PC-3 (cell line): Measurements from ENCODE around the gene AHCYL2. TPM values are rescaled to one million over a fixed set of nuclear protein-coding genes. Genes with fewer than 3 reads are reported as not detected.
"Not testable (repeated sequence)": the region's sequence is repeated elsewhere in the genome, so short reads cannot be mapped to it uniquely, and the experiment has no call there.

Experiments used
- ATAC-seq: fragments of 200-7000 bp; cut with Tn5 transposase; 2 replicates; pipeline ENCODE4 v1.9.1; 2020; ENCODE audit warnings: mild to moderate bottlenecking, moderate library complexity
- BruUV-seq: library from RNA; stranded (reverse); fragments of 400-500 nt; replicated peaks from 2 replicates; lab custom pipeline; 2021; lab: Mats Ljungman, UMichigan
- CTCF ChIA-PET: fragments of 300-600 bp; sonication (Branson Sonifier 250); formaldehyde crosslinking; loops from one replicate; lab custom pipeline; 2022; ENCODE audit warnings: antibody characterized with exemption; lab: Charles Lee
- POLR2A ChIA-PET: fragments of 300-600 bp; sonication (Branson Sonifier 250); formaldehyde crosslinking; loops from one replicate; lab custom pipeline; 2022; ENCODE audit warnings: antibody characterized with exemption; ENCODE audit not compliant: unreplicated experiment; lab: Charles Lee
- DNase-seq: peaks from one replicate; pipeline ENCODE4 v3.0.0-alpha.2; 2015
- H2AFZ ChIP-seq: fragments of 300-600 bp; sonication (generic); 2 replicates; pipeline ENCODE4 v1.6.0; 2016; ENCODE audit warnings: antibody characterized with exemption, low read length
- H3F3A ChIP-seq: fragments of 300-600 bp; sonication (generic); one replicate; pipeline ENCODE4 v1.6.0; 2017; ENCODE audit warnings: antibody characterized with exemption, low read length, control low read depth, mild to moderate bottlenecking; ENCODE audit not compliant: unreplicated experiment
- H3K27ac ChIP-seq: fragments of 300-600 bp; sonication (generic); 2 replicates; pipeline ENCODE4 v1.5.1; 2016; ENCODE audit warnings: mild to moderate bottlenecking, low read length
- H3K27me3 ChIP-seq: fragments of 300-600 bp; sonication (generic); 2 replicates; pipeline ENCODE4 v1.6.1; 2016; ENCODE audit warnings: low read length, mixed read lengths
- H3K36me3 ChIP-seq: fragments of 300-600 bp; sonication (generic); 2 replicates; pipeline ENCODE4 v1.6.1; 2016; ENCODE audit warnings: low read depth, mixed run types, low read length, mixed read lengths
- H3K4me1 ChIP-seq: fragments of 300-600 bp; sonication (generic); 2 replicates; pipeline ENCODE4 v1.5.1; 2016; ENCODE audit warnings: low read length; ENCODE audit not compliant: insufficient read depth
- H3K4me2 ChIP-seq: fragments of 300-600 bp; sonication (generic); 2 replicates; pipeline ENCODE4 v1.6.0; 2016; ENCODE audit warnings: low read length
- H3K4me3 ChIP-seq: fragments of 300-600 bp; sonication (generic); 2 replicates; pipeline ENCODE4 v1.5.1; 2016; ENCODE audit warnings: mild to moderate bottlenecking, low read length, mixed read lengths
- H3K79me2 ChIP-seq: fragments of 300-600 bp; sonication (generic); 2 replicates; pipeline ENCODE4 v1.6.1; 2017; ENCODE audit warnings: low read length, mixed read lengths
- H3K9ac ChIP-seq: fragments of 300-600 bp; sonication (generic); 2 replicates; pipeline ENCODE4 v1.6.0; 2016; ENCODE audit warnings: mild to moderate bottlenecking, low read length
- H3K9me2 ChIP-seq: fragments of 300-600 bp; sonication (generic); replicated peaks from 2 replicates; pipeline ENCODE4 v1.6.1; 2016; ENCODE audit warnings: mixed run types, low read length, mixed read lengths
- H3K9me3 ChIP-seq: fragments of 300-600 bp; sonication (generic); 2 replicates; pipeline ENCODE4 v1.6.1; 2016; ENCODE audit warnings: low read length, mixed read lengths
- H4K20me1 ChIP-seq: fragments of 300-600 bp; sonication (generic); 2 replicates; pipeline ENCODE4 v1.6.1; 2016; ENCODE audit warnings: low read length, mixed read lengths
- CTCF ChIP-seq: fragments of 300-600 bp; sonication (generic); conservative IDR thresholded peaks from 2 replicates; pipeline ENCODE4 v1.5.1; 2017; ENCODE audit warnings: antibody characterized with exemption, low read depth, mild to moderate bottlenecking, low read length
- EZH2 ChIP-seq: fragments of 300-600 bp; sonication (generic); IDR thresholded peaks from one replicate; pipeline ENCODE4 v1.6.1; 2017; ENCODE audit warnings: antibody characterized with exemption, mild to moderate bottlenecking, low read length; ENCODE audit not compliant: unreplicated experiment
- EZH2phosphoT487 ChIP-seq: fragments of 300-600 bp; sonication (generic); IDR thresholded peaks from 2 replicates; pipeline ENCODE4 v1.6.1; 2018; ENCODE audit warnings: mild to moderate bottlenecking, antibody characterized with exemption, low read length, borderline replicate concordance
- intact Hi-C: fragments of 100-400 bp; cut with micrococcal nuclease; formaldehyde crosslinking; loops from 2 replicates; pipeline ENCODE4 v1.9.0; 2023
- total RNA-seq: library from RNA; depleted of rRNA; stranded (reverse); fragments of >200 nt; gene quantifications from 2 replicates; pipeline ENCODE4 v1.2.3, GENCODE V29; 2014

Gene AHCYL2
- total RNA-seq, 1 experiment from 2014 or later, result 9.2 TPM

- no peaks in the 10 kb centered on the region for H3K36me3 ChIP-seq
- H2AFZ ChIP-seq, result no peak overlapping the region
- no peak overlapping the region for H3K9ac ChIP-seq
- H3K27ac ChIP-seq, result no peak overlapping the region
- H3F3A ChIP-seq, result no peaks in the 10 kb centered on the region
- no peaks in the 10 kb centered on the region for H3K79me2 ChIP-seq
- peaks cover 7% of the 10 kb centered on the region for H3K4me1 ChIP-seq
- no peak for TF ChIP-seq EZH2phosphoT487
- no peak for TF ChIP-seq EZH2
- no peak for TF ChIP-seq CTCF
- no peaks in the 10 kb centered on the region for H4K20me1 ChIP-seq
- ATAC-seq, result peak; percentile 45; the same call in 1 of the 2 replicates
- peak; percentile 47 for DNase-seq
- no peaks in the 10 kb centered on the region for H3K9me3 ChIP-seq
- H3K27me3 ChIP-seq, result no peaks in the 10 kb centered on the region
- no peaks in the 10 kb centered on the region for H3K9me2 ChIP-seq
- no TSS peak for BruUV-seq
- H3K4me2 ChIP-seq, result no peak overlapping the region
- POLR2A ChIA-PET, result no interaction called here
- CTCF ChIA-PET, result no interaction called here
- intact Hi-C loops, result no loop called here
- no peak overlapping the region for H3K4me3 ChIP-seq
Measured at GRCh38 chr7:129295015-129295423, 70.2 kb downstream of the AHCYL2 start.

GRCh38 chr7:129298268-129298893, 73.6 kb downstream of the AHCYL2 start:
- Histone ChIP-seq H3K4me3 (no peak overlapping the region), H3K9me2 (no peaks in the 10 kb centered on the region), H3K36me3 (no peaks in the 10 kb centered on the region), H2AFZ (no peak overlapping the region), H3F3A (no peaks in the 10 kb centered on the region), H3K27ac (no peak overlapping the region), H3K4me2 (no peak overlapping the region), H4K20me1 (no peaks in the 10 kb centered on the region), H3K4me1 (peaks cover 7% of the 10 kb centered on the region), H3K27me3 (no peaks in the 10 kb centered on the region), H3K79me2 (no peaks in the 10 kb centered on the region), H3K9me3 (no peaks in the 10 kb centered on the region), H3K9ac (no peak overlapping the region)
- no peak for TF ChIP-seq EZH2
- TF ChIP-seq CTCF, result peak; percentile 88
- DNase-seq (peak; percentile 64), ATAC-seq (0 out of 2 replicates have a peak, but pooled peaks have one; percentile 40)
- intact Hi-C loops, result loop anchor here (1.0 kb wide), 1 partner anchor 80 kb away; no protein-coding TSS in a partner anchor
- CTCF ChIA-PET, result interaction anchor here (0.7 to 2.0 kb wide), 6 partner anchors 9 to 80 kb away, joined by 3 to 16 read pairs (median 4); no protein-coding TSS in a partner anchor
- BruUV-seq, result no TSS peak
- POLR2A ChIA-PET, result interaction anchor here (0.7 kb wide), 1 partner anchor 74 kb away, joined by 3 read pairs; the partner anchor contains the start of gene AHCYL2

- BruUV-seq, result no TSS peak
- no peaks in the 10 kb centered on the region for H3K79me2 ChIP-seq
- no peaks in the 10 kb centered on the region for H3K27me3 ChIP-seq
- peaks cover 3% of the 10 kb centered on the region for H3K4me1 ChIP-seq
- H3K9me3 ChIP-seq, result no peaks in the 10 kb centered on the region
- H3F3A ChIP-seq, result no peaks in the 10 kb centered on the region
- ATAC-seq (no peak), DNase-seq (no peak)
- no peak overlapping the region for H3K4me2 ChIP-seq
- H3K27ac ChIP-seq, result no peak overlapping the region
- intact Hi-C loops, result no loop called here
- no peak overlapping the region for H2AFZ ChIP-seq
- ChIA-PET POLR2A (no interaction called here), CTCF (no interaction called here)
- no peaks in the 10 kb centered on the region for H3K36me3 ChIP-seq
- H3K9ac ChIP-seq, result no peak overlapping the region
- no peaks in the 10 kb centered on the region for H4K20me1 ChIP-seq
- H3K9me2 ChIP-seq, result no peaks in the 10 kb centered on the region
- TF ChIP-seq EZH2 (no peak), CTCF (no peak), EZH2phosphoT487 (no peak)
- H3K4me3 ChIP-seq, result no peak overlapping the region
Measured at GRCh38 chr7:129299889-129300288, 75.1 kb downstream of the AHCYL2 start.

GRCh38 chr7:129300299-129300698, 75.5 kb downstream of the AHCYL2 start:
- POLR2A ChIA-PET, H3K36me3 ChIP-seq, ATAC-seq, H2AFZ ChIP-seq, H3K27ac ChIP-seq, H4K20me1 ChIP-seq, DNase-seq, H3K4me1 ChIP-seq, H3K9ac ChIP-seq, BruUV-seq, H3K4me3 ChIP-seq, H3K9me2 ChIP-seq, intact Hi-C loops, H3K9me3 ChIP-seq, H3F3A ChIP-seq, H3K79me2 ChIP-seq, H3K4me2 ChIP-seq, CTCF ChIA-PET, H3K27me3 ChIP-seq: not testable (repeated sequence)
